GM12873 (cell line): ENCODE measurements around the gene MACROD2.

Experiments
- CTCF ChIP-seq: IDR thresholded peaks from 2 replicates; pipeline ENCODE4 v1.5.1; 2012; ENCODE audit warnings: low read depth, mild to moderate bottlenecking, moderate library complexity, low read length, control low read depth; ENCODE audit not compliant: insufficient read depth; ENCODE audit errors: missing control alignments

The MACROD2 gene

DNA sequence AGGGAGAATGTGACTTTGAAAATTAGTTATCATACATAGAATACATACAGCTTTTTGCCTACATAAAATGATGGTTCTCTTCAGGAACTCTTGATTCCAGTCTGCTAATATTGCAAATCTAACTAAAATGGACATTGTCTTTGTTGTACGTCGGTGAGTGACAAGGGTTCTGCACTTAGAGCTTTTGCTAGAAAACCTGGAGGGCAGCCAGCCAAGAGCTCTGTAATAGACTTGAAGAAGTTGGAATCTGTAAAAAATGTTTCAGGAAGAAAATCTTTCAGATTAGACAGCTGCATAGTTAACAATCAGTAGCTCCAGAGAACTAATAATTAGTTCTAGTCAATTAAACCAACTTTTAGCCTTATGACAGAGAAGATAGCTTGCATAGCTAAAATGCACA, 203.8 kb downstream of the MACROD2 start:
- no peak for TF ChIP-seq CTCF

DNA sequence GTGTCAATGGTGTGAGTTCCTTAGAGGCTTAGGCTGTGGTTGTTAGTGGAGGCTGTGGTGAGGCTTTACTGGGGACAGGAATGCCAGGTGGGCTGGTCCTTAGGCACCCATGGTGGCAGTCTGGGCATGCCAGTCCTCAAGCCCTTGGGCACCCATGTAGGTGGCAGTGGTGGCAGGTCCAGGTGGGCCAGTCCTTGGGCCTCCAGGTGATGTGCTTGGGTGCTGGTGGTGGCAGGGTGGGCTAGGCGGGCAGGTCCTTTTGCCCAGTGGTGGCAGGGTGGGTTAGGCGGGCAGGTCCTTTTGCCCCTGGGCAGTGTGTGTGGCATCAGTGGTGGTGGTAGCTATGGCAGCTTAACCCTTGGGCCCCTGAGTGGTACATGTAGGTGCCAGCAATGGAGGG, 208.3 kb downstream of the MACROD2 start:
- TF ChIP-seq CTCF, result no peak

DNA sequence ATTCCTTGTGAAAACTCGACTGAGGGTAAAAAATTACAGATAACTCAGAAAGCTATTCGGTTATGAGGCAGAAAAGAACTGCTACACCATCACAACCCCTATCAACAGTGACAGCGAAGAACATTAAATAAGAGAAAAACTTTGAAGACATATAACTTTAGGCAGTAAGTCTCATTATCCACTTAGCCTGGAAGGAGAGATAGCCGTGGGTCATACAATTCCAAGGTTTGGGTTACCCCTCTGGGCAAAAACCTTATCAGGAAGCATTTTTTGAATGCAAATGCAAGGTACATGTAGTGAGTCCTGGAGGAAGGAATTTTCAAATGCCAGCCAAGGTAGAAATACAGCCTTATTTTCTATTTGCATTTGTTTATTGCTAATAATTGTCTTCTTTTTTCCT, 212.3 kb downstream of the MACROD2 start:
- no peak for TF ChIP-seq CTCF

DNA sequence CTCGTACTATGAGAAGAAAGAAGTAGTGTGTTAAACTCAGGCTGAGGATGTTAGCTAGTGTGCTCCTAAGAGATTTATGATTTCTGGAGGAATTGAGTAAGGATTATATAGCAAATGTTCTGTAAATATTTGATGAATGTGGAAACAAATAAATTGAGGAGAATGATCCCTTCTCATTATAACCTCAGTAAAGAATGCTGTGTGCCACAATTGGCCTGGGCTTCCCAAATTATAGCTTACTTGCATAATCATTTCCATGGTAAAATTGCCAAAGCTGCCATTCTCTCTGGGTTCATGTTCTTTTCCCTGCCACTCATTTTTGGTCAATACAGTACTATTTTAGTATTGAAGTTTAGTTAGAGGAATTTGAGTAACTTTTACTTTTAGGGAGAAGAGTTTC, 213.6 kb downstream of the MACROD2 start:
- no peak for TF ChIP-seq CTCF

- no peak for TF ChIP-seq CTCF
These were observed 214.8 kb downstream of the MACROD2 start for GRCh38 chr20:14210146-14210545.

DNA sequence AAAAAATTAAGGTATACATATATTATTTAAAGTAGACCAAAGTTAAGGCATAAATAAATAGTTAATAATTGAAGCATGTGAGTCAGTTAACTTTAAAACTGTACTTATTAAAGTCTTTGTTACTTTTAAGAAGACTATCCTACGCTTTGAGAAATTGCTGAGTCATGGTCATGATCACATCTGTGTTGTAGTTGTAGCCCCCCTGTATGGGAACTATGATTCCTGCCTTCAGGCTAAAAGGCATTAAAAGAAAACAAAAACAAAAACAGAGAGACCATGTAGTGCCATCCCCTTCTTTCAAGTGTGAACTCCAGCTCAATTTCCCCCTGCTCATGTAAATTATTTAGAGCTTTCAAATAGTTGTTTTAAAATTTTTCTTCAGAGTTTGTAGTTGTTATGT, 218.7 kb downstream of the MACROD2 start:
- no peak for TF ChIP-seq CTCF

DNA sequence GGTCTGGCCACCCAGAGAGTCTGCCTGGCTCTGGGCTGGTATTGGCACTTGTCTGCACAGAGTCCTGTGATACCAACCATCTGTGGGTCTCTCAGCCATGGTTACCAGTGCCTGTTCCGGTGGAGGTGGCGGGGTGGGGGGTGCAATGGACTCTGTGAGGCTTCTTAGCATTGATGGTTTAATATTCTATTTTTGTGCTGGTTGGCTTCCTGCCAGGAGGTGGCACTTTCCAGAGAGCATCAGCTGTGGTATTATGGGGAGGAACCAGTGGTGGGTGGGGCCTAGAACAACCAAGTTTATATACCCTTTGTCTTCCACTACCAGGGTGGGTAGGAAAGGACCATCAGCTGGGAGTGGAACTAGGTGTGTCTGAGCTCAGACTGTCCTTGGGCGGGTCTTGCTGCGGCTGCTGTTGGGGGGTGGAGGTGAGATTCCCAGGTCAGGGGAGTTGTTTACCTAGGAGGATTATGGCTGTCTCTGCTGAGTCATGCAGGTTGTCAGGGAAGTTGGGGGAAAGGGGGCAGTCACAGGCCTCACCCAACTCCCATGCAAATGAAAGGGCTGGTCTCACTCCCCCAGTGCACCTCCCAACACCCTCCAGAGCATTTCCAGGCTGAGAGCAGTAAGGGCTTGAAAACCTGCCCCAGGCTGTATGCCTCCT, 224.6 kb downstream of the MACROD2 start:
- TF ChIP-seq CTCF, result no peak

GRCh38 chr20:14220986-14221385, 225.7 kb downstream of the MACROD2 start:
- TF ChIP-seq CTCF, result no peak
